Measurements from ENCODE around the gene MTREX.

Gene MTREX

DNA sequence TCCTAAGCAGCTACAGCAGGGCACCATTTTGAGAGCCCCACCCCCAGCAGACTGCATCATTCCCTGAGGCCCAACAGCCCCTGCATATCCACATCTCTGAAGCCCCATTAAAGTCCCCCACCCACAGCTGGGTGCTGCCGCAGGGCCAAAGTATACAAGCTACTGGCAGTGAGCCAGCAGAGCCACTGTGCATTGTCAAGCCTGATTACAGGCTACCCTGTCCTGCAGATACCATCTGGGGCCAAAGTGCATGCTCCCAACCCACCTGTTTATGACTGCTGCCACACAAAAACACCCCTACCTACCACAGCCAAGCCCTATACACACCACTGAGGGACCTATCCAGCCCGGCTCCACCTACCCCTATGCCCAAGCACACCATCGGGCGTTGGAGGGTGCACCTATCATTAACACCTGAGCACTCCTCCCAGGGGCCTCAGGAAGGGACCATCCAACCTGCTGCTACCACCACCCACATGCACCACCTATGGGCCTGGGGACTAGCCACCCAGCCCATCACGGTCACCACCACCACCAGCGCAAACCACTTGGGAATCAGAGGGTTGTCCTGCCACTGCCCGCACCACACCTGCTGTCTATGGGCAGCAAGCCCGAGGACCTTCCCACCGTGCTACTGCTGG is 121.9 kb downstream of the MTREX start:
- DNase-seq (ENCODE audit: low read depth): no peak

DNA sequence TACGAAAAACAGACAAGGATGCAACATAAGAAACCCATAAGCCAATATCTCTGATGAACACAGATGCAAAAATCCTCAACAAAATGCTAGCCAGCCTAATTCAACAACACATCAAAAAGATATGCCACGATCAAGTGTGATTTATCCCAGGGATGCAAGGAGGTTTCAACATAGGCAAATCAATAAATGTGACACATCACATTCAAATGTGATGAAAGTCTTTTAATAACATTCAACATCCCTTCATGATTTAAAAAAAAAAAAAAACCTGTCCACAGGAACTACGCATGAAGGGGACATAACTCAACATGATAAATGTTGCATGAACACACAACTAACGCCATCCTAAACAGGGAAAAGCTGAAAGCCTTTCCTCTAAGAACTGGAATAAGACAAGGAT is 124.8 kb downstream of the MTREX start:
- DNase-seq (ENCODE audit: low read depth): no peak

DNA sequence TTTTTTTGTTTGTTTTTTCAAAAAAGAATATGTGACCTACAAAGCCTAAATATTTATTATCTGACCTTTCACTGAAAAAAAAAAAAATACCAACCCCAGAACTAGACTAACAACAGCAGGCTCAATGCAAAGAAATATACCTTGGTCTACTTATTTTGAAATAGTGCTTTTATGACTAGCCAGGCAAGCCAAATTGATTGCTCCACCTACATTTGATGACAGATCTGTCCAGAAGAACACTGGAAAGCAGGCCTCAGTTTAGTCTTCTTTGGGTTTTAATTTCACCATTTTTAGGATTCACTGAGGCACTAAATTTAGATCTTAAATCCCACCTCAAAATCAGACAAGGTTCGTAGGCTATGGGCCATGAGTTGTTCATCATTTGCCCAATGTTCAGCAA is 129.7 kb downstream of the MTREX start:
- peak; percentile 36 for DNase-seq (ENCODE audit: low read depth)

DNA sequence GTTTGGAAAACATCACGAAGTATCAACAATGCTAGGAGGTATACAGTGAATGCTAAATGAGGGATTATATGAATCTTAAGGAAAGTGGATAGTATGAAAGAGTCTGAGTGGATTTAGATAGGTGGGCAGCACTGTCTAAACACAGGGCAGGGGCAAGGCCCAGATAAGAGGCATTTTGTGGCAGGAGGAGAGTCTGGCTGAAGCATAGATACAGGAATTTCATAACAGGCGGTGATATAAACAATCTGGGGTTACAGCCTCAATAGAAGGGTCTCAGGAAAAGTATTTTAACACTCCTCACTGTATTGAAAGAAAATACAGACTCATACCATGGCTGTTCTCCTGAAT is 130.0 kb downstream of the MTREX start:
- DNase-seq (ENCODE audit: low read depth): no peak

DNA sequence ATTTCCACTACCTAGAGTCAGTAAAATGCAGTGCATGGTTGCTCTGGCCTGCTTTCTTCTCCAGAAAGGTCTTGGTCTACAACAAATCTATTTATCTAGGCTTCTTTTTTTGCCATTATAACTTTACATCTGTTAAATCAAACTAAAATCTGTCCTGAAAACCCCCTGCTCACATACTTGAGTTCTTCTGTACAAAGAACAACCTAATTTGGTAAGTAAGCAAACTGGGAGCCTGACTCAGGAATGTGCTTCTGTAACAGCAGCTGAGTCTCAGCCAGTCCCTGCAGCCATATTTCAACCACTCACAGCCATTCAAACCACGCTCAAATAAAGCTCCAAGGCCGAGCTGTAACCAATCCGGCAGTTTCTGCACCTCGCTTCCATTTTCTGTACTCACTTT is 131.2 kb downstream of the MTREX start:
- DNase-seq (ENCODE audit: low read depth): peak; percentile 87

DNA sequence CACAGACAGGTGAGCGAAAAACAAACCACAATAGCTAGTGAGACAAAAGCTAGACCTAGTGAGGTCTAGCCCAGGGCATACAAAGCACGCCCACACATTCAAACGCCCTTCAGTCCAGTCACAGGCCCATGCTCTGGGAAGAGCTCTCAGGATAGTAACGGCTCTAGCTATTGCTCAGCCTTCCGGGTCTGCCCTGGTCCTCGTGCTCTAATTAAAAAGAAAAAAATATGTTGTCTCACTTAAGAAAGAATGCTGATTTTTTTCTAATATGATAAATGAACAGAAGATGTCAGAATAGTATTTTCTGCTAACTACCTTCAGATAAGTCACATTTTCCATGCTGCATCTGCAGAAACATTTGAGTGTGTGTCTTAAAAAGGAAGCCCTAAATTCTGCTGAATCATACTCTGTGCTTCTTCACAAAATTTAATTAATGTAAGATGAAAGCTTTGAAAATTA is 132.4 kb downstream of the MTREX start:
- DNase-seq (ENCODE audit: low read depth): peak; percentile 62

DNA sequence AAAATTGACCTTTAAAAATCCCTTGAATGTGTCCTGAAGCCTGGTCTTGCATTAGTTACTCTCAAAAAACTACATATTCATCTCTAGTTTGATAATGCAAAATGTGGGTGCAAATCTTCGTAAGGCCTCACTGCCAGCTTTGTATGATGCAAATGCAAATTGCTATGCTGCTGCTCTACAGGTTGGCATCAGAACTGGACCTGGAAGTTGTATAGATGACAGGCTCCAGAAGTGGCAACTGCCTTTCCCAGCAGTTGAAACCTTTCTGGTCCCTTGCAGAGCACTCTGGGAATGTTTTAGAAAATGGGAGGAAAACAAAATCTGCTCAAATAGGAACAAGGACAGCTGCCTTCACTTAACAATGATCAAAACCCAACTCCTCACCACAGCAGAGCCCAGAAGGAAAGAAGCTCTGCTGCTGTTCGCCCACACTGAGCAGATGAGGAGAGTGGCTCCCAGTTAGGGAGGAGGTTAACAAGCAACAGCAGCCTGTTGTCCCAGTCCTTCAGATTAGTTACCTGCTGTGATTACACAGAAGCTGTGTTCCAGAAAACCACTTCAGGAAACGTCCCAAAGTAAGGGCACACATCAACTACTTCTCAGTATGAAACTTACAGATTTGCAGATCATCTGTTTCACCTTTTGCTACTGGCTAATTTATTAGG is 133.4 kb downstream of the MTREX start:
- no peak for DNase-seq (ENCODE audit: low read depth)

DNA sequence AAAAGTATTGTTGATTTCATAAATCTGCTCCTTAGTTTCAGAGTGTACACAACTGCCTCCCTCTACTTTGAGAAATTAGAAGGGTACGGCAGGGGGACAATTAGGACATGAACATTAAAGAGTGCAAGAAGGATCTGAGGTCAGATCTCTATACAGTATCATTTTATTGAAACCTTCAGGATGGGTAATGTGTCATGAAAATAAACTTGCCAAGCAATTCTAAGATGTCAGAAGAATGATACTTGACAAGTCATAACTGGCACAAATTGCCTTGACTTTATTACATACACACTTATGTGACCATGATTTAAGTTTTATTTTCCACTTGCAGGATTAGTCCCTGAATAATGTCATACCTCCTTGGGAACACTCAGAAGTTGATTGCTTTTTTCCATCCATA is 134.2 kb downstream of the MTREX start:
- DNase-seq (ENCODE audit: low read depth): no peak

DNA sequence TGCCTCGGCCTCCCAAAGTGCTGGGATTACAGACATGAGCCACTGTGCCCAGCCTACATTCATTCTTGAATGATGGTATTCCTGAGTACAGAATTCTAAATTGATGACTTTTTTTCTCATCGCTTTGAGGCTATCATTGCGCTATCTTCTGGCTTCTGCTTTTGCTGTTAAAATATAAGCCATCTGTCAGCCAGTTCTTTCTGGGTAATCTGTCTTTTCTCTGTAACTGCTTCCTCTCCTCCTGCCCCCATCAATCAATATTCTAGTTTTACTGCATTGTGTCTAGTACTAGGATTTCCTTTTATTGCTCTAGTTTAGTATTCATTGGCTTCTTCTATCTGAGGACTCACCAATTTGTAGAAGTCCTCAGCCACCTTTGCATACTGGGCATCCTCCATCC is 138.0 kb downstream of the MTREX start:
- DNase-seq (ENCODE audit: low read depth): no peak

DNA sequence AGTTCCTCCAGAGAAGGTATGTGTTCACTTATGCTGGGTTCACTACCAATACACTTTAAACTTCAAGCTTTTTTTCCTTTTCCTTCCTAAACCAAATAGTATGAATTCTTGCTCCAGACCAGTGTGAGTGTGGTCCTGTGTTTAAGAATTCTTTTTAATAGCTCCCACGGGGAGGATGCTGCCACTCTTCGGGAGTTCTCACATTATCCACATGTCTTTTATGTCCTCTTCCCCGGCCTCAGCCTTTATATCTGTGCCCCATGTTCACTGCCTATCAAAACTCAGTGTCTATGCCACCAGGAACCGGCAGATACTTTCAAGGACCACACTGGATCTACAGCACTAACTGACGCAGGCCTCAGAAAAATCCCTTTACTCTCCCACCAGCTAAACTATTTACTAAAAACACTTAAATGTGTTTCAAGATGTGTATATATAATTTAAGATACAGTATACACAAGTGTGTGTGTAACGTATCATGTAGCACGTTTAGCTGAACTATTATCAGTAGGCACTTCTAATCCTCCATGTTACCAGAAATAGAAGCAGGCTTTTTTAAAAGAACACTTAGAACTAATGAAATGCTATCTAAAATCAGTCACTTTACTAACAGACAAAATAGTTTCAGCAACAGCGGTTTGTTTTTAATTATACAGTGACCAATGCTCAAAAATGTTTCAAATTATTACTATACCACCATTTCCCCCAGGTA is 139.0 kb downstream of the MTREX start:
- DNase-seq (ENCODE audit: low read depth): no peak

DNA sequence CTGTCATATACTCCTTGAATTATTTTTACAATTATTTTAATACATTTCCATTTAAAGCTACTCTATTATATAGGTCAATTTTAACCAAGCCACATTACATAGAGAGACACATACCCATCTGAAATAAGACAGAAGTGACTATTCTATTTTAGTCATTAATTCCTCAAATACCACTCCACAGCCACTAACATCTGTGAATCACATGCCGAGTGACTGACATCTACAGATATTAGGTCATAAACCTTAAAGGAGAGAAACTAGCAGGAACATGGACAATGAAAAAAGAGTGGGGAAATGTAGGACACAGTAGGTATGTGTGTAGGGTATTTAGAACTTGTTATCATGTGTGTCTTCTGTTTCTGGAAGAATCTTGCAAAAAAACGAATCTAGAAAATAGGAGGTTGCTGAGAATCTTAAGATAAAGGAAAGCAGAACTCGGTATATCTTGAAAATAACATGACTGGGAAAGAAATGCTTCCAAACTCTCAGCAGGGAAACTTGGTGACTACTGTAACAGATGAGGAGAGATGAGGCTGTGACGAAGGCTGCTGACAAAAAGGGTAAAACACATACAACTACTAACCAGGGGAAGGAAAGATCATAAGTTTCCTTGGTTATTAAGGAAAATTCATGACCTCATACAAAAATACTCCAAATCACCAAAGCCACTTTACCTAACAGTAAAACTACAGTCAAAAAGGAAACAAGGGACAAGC is 142.4 kb downstream of the MTREX start:
- DNase-seq (ENCODE audit: low read depth): peak; percentile 61

DNA sequence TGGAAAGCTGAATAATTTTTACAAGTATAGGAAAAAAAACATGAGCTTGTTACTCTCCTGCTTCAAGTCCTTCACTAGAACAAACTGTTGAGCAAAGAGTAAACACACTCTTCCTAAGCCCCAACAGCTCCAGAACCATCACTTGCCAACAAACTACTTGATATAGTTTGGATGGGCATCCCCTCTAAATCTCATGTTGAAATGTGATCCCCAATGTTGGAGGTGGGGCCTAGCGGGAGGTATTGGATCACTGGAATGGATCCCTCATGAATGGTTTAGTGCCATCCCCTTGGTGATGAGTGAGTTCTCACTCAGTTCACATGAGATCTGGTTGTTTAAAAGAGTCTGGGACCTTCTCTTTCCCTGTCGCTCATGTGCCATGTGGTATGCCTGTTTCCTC is 144.2 kb downstream of the MTREX start:
- DNase-seq (ENCODE audit: low read depth): no peak

DNA sequence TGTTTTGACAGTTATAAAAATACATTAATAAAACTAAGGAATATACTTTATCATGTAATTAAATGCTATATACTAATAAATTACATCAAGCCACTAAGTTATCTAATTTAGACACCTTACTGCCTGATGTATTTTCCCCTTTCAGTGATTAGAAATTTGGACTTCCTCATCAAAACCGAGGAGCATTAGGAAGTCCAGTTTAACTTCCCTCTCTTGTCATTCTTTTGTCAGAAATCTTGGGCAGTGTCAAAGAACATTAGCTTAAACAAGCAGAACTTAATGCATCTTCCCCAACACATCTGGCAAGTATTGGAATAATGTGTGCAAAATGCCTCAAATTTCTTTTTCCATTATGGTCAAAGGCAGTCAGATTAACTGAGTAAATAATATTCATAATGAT is 145.4 kb downstream of the MTREX start:
- DNase-seq (ENCODE audit: low read depth): no peak

DNA sequence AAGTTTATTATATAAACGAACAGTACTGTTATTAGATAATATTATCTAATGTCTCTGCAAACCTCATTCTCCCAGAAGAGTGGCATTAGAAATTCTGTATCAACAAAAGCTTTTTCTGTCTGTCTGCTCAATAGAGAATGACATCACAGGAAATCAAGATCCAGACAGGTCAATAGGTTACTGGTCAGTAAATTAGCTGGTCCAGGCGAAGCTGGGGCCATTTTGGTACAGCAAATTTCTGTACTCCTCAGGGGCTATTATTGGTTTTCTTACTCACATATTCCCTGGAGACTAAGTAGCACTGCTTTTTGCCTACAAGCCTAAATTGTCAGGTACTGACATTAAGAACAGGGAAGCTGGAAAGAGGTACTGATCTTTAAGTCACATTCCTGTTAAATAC is 146.5 kb downstream of the MTREX start:
- DNase-seq (ENCODE audit: low read depth): no peak

DNA sequence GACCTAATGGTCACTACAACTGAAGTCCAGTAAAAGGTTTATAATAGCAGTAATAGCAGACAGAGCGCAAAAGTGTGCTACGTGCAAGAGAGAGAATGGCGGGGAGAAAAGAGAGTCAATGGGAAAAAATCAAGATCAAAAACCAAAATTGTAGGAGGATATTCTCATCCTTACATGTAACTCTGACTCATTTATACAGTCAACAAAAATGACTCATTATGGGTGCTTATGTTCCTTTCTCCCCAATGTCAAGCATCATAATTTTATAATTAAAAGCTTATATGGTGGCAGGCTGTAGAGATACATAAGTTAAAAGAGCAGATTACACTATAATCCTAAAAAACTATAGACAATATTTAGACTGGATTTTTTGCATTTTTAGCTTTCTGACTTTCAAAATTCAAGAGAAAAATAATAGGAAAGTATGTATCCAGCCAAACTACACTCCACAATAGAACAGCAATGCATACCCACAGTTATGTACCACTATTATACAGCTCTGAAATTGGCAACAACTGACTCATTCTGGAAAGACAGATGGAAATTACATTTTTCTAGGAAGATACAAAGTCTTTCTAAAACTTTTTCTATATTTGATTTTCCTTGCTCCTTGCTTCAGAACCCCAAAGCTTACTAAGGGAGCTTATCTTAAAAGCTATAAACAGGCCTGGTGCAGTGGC is 148.6 kb downstream of the MTREX start:
- peak; percentile 61 for DNase-seq (ENCODE audit: low read depth)

DNA sequence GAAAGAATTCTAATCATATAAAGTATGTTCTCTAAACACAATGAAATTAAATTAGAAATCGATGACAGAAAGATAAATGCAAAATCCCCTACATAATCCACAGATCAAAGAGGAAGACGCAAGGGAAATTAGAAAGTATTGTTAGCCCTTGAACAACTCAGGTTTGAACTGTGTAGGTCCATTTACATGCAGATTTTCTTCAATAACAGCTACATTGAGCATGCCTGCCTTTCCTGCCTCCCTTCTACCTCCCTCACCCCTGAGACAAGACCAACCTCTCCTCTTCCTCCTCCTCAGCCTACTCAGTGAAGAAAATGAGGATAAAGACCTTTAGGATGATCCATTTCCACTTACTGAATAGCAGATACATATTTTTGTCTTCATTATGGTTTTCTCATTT is 151.8 kb downstream of the MTREX start:
- DNase-seq (ENCODE audit: low read depth): no peak

DNA sequence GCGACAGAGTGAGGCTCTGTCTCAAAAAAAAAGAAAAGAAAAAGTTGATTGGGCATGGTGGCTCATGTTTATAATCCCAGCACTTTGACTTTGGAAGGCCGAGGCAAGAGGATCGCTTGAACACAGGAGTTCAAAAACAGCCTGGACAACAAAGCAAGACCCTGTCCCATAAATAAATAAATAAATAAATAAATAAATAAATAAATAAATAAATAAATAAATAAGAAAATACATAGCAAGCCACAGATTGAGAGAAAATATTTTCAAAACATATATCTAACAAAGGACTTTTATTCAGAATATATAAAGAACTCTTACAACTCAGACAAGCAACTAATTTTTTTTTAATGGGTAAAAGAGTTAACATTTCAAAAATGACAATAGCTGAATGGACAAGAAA is 155.8 kb downstream of the MTREX start:
- DNase-seq (ENCODE audit: low read depth): no peak

DNA sequence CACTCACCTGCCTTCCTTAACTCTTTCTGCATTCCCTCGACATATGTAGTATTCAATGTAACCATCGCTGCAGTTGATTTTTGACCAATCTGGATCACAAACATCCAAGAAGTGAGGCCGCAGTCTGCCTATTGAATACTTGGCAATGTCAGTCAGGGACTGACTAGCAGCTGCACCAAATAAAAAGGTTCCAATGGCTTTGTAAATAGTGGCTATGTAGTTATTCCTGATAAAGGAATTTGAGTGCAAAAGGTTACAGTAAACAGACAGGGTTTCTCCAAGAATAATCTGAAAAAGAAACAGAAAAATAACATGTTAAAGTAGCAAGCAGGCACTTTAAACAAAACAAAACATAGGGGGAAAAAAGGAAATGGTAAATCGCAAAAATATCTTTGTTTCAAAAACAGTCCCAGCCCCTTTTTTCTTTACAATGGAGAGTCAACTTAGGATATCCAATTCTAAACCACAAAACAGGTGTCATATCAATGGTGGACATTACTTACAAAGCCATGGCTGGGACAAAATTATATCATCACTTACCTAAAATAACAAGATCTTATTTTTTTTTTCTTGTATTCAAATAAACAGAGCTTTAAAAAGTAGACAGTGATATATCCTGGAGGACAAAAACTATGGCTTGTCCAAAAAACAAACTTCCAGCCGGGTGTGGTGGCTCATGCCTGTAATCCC is 160.2 kb downstream of the MTREX start:
- DNase-seq (ENCODE audit: low read depth): no peak

DNA sequence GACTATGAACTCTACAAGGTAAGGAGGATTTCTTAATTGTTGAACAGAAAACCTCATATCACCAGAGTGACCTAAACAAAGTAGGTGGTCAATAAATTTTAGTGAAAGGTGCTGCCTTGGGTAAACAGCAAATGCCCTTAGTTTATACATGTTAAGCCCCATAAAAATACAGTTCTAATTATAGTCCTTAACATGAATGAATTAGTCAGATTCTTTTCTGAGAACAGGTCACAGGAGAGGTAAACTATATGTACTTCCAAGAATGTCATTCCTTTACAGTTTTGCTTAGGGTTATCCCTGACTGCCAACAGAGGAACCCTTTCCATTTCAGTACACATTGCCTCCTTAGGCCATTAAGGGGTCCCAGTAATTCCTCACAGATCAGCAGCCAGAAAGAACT is 162.1 kb downstream of the MTREX start:
- no peak for DNase-seq (ENCODE audit: low read depth)

DNA sequence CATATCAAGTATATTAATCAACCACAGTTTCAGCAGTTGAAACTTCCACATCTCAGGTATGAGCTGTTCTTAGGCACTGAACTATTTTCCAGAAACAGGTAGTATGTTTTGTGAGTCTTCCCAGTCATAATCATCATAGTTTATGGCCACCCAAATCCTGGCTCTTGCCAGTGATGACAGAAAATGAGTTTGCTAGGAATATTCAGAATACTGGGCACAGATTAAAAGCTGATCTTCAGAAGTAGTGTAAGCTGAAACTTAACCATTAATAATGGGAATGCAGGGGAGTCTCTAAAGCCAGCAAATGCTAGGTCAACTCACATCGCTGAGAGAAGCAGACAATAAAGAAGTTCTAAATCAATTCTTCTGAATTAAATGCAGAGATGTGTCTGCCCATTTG is 162.5 kb downstream of the MTREX start:
- no peak for DNase-seq (ENCODE audit: low read depth)

DNA sequence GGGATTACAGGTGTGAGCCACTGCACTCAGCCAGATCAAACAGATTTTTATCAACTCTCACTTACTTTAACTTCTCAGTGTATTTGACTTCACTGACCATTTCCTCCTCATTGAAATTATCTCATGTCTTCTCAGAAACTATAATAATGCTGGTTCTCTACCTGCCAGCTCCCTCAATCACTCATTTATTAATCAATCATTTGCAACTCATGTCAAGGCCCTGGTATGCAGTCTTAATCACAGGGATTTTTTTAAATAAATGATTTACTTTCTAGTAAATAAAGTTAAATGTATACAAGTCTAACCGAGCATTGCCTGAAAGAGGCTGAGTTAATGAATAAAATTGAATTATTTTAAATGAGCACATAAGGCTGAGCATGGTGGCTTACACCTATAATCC is 163.7 kb downstream of the MTREX start:
- no peak for DNase-seq (ENCODE audit: low read depth)

DNA sequence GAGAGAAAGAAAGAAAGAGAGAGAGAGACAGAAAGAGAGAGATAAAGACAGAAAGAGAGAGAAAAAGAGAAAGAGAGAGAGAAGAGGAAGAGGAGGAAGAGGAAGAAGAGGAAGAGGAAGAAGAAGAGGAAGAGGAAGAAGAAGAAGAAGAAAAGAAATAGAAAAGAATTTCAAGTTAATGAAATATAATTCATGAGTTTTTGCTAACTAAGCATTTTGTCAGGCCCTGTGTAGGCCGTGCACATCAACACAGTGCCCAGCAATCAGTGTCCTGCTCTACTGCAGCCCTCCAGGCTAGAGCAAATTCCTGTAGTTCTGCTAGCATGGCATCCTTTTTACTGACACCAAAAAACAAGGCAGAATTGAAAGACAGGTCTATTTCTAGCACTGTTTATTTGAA is 164.9 kb downstream of the MTREX start:
- DNase-seq (ENCODE audit: low read depth): no peak
